ENCODE results near the gene LCE1F. TPM values are rescaled to one million over a fixed set of nuclear protein-coding genes. Genes with fewer than 3 reads are reported as not detected.

LCE1F gene
- total RNA-seq, 2 experiments from 2014 or later = not detected

- ChIA-PET CTCF (no interaction called here), POLR2A (no interaction called here)
- intact Hi-C loops (cut with micrococcal nuclease) = no loop called here
- Mint-ChIP-seq H3K4me3 (no peak overlapping the region), H3K9me3 (no peaks in the 10 kb centered on the region), H3K36me3 (ENCODE audit: low read depth) (no peaks in the 10 kb centered on the region), H3K27me3 (peaks cover 18% of the 10 kb centered on the region), H3K4me1 (ENCODE audit: low read depth) (peaks cover 2% of the 10 kb centered on the region), H3K27ac (no peak overlapping the region)
- no peak for DNase-seq
- no peak for ATAC-seq
- TF ChIP-seq, protein P1, sequence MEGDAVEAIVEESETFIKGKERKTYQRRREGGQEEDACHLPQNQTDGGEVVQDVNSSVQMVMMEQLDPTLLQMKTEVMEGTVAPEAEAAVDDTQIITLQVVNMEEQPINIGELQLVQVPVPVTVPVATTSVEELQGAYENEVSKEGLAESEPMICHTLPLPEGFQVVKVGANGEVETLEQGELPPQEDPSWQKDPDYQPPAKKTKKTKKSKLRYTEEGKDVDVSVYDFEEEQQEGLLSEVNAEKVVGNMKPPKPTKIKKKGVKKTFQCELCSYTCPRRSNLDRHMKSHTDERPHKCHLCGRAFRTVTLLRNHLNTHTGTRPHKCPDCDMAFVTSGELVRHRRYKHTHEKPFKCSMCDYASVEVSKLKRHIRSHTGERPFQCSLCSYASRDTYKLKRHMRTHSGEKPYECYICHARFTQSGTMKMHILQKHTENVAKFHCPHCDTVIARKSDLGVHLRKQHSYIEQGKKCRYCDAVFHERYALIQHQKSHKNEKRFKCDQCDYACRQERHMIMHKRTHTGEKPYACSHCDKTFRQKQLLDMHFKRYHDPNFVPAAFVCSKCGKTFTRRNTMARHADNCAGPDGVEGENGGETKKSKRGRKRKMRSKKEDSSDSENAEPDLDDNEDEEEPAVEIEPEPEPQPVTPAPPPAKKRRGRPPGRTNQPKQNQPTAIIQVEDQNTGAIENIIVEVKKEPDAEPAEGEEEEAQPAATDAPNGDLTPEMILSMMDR (IDR thresholded peaks at IDR 0.05) = no peak
Observed at GRCh38 chr1:152747831-152748230, 27.1 kb upstream of the LCE1F start.

- no peak overlapping the region for H3K27ac Mint-ChIP-seq
- TF ChIP-seq, protein P1 (IDR thresholded peaks at IDR 0.05) = no peak
- H3K4me3 Mint-ChIP-seq = no peak overlapping the region
- H3K27me3 Mint-ChIP-seq = peaks cover 18% of the 10 kb centered on the region
- no peaks in the 10 kb centered on the region for H3K9me3 Mint-ChIP-seq
- ChIA-PET CTCF (no interaction called here), POLR2A (no interaction called here)
- intact Hi-C loops (cut with micrococcal nuclease) = no loop called here
- no peaks in the 10 kb centered on the region for H3K36me3 Mint-ChIP-seq (ENCODE audit: low read depth)
- peak; percentile 71 for ATAC-seq
- peaks cover 2% of the 10 kb centered on the region for H3K4me1 Mint-ChIP-seq (ENCODE audit: low read depth)
- no peak for DNase-seq
Observed at GRCh38 chr1:152752225-152752624, 22.7 kb upstream of the LCE1F start.

GRCh38 chr1:152753586-152753985 is 21.4 kb upstream of the LCE1F start:
- CTCF ChIA-PET = no interaction called here
- ATAC-seq (no peak), DNase-seq (no peak)
- Mint-ChIP-seq H3K36me3 (ENCODE audit: low read depth) (no peaks in the 10 kb centered on the region), H3K9me3 (no peaks in the 10 kb centered on the region), H3K4me1 (ENCODE audit: low read depth) (peaks cover 2% of the 10 kb centered on the region), H3K4me3 (no peak overlapping the region), H3K27me3 (peaks cover 22% of the 10 kb centered on the region), H3K27ac (no peak overlapping the region)
- intact Hi-C loops (cut with micrococcal nuclease) = no loop called here
- POLR2A ChIA-PET = no interaction called here
- TF ChIP-seq, protein P1 (IDR thresholded peaks at IDR 0.05) = no peak

GRCh38 chr1:152756872-152757271 is 18.1 kb upstream of the LCE1F start:
- TF ChIP-seq, protein P1 (IDR thresholded peaks at IDR 0.05) = no peak
- Mint-ChIP-seq H3K27ac (no peak overlapping the region), H3K9me3 (no peaks in the 10 kb centered on the region)

GRCh38 chr1:152757747-152758146 is 17.2 kb upstream of the LCE1F start, which contains the start of gene KPRP:
Gene KPRP (plus strand): TSS chr1:152758025. CDS start chr1:152759589, 1,564 bp downstream.
- intact Hi-C loops (cut with micrococcal nuclease) = no loop called here
- Mint-ChIP-seq H3K9me3 (no peaks in the 10 kb centered on the region), H3K27me3 (peaks cover 24% of the 10 kb centered on the region), H3K4me1 (ENCODE audit: low read depth) (no peaks in the 10 kb centered on the region), H3K36me3 (ENCODE audit: low read depth) (no peaks in the 10 kb centered on the region), H3K4me3 (no peak within 1 kb of the TSS), H3K27ac (no peak within 1 kb of the TSS)
- ATAC-seq (no peak), DNase-seq (no peak)
- POLR2A ChIA-PET = no interaction called here
- CTCF ChIA-PET = no interaction called here
- TF ChIP-seq, protein P1 (IDR thresholded peaks at IDR 0.05) = no peak

More at GRCh38 chr1:152756872-152757271, 18.1 kb upstream of the LCE1F start:
- ATAC-seq (no peak), DNase-seq (no peak)
- ChIA-PET CTCF (no interaction called here), POLR2A (no interaction called here)
- Mint-ChIP-seq H3K27me3 (peaks cover 24% of the 10 kb centered on the region), H3K4me1 (ENCODE audit: low read depth) (peaks cover 2% of the 10 kb centered on the region), H3K4me3 (no peak overlapping the region), H3K36me3 (ENCODE audit: low read depth) (no peaks in the 10 kb centered on the region)
- intact Hi-C loops (cut with micrococcal nuclease) = no loop called here
